ENCODE measurements around the gene IREB2.
"Not testable (repeated sequence)": the region's sequence is repeated elsewhere in the genome, so short reads cannot be mapped to it uniquely, and the experiment has no call there.

Gene IREB2

DNA sequence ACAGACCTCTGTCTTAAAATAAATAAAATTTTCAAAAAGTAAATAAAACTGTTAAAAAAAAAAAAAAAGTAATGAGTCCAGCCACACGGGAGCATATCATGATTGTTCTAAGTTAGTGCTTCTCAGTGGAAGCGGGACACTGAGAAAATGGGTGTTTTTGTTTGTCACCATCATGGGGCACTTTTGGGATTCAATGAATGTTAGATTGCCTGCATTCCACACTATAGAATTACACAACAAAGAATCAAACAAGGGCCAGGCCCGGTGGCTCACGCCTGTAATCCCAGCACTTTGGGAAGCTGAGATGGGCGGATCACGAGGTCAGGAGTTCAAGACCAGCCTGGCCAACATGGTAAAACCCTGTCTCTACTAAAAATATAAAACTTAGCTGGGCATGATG, 3.3 kb upstream of the IREB2 start:
- DNase-seq: not testable (repeated sequence)

DNA sequence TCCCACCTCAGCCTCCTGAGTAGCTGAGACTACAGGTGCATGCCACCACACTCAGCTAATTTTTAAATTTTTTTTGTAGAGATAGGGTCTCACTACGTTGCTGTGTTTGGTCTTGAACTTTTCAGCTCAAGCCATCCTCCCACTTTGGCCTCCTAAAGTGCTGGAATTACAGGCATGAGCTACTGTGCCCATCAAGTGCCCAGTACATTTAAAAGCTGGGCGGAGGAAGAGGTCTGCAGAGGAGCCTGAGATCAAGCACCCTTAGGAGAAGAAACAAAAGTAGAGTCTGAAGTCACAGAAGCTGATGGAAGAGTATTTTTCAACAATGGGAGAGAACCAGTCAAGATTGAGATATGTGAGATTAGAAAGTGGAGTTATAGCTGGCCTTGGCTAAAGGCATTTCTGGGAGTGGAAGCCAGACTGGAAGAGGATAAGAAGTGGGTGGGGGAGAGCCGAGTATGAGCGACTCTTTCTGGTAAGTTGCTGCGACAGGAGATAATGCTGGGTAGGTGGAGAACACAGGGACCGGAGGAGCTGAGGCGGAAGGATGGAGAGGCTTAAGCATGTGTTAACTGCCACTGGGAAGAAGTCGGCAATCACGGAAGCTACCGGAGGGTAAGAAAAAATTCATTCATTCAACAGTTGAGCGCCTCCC, 782 bp upstream of the IREB2 start:
- no peak for DNase-seq

DNA sequence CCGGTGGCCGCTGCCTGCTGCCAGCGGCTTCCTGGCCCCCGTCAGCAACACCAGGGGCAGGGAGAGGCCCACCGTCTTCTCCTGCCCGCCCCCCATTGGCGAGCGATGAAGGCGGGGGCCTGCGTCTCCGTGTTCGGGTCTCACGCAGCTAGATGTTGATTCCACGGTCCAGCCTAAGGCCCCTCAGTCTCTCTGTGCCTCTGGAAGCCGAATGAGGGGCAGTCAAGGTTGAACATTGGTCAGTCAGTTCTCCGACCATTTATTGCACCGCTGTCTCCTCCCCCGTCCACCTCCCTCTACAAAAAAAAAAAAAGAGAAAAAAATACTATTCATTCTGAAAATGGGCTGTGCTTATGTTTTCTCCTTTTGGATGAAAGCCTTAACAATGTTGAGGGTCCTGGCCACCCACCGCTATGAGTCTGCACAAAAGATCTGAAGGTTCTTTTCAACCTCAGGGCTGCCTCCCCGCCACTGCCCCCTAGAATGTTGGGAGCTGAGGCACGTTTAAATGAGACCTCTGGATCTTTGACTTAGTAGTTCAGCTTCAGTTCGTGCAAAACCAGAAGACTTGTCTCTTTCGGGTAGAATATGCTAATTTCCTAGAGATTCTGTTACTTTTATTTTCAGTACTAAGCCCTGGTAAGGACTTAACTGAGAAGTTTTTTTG, 736 bp downstream of the IREB2 start:
- DNase-seq: no peak

DNA sequence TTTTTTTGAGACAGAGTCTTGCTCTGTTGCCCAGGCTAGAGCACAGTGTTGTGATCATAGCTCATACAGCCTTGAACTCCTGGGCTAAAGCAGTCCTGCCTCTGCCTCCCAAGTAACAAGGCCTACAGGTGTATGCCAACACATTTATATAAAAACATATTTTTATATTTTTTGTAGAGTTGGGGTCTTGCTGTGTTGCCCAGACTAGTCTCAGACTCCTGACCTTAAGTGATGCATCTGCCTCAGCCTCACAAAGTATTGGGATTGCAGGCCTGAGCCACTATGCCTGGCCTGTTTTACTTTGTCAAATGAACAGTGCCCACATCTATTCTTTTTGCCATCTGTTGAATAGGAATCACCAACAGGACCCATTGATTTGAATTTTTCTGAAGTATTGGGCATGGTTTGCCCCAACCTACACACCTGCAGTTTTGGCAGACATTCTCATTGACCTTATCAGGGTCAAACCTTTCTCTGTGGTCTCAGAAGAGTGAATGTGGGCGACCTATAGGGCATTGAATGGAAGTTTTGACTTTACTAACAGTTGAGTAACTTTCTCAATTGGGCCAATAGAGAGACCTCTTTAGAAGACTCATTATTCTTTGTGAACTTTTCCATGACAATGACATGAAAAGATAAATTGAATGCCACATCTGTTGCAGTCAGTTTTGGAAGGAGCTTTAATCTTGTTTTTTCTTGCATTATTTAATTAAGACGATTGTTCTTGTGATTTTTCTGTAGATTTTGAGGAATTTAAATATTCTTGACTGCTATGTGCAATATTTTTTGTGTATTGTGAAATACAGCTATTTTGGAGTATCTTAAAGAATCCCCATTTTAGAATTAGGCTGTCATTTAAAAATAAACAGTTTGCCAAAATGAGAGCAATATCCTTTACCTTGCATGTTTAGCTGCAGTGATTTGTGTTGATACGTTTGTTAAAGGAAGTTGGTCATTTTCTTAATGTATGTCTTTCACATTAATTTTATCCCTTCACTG, 2.7 kb downstream of the IREB2 start:
- no peak for DNase-seq

DNA sequence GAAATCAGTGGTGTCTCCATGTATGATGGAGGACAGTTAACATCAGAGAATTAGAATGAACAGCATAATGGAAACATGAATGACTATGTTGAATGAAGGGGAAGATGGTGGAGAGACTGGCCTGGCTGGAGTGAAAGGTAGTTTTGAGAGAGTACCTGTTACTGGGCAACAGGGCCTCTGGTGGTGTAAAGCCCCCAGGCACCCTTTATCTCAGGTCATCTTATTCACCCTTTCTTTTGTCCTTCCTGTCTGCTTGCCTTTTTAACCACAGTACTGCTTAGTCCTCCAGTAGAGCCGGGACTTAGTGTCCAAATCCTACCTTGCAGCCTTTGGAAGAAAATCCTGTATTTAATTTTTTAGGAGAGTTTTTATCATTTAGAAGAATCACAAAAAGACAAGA, 6.2 kb downstream of the IREB2 start:
- no peak for DNase-seq

DNA sequence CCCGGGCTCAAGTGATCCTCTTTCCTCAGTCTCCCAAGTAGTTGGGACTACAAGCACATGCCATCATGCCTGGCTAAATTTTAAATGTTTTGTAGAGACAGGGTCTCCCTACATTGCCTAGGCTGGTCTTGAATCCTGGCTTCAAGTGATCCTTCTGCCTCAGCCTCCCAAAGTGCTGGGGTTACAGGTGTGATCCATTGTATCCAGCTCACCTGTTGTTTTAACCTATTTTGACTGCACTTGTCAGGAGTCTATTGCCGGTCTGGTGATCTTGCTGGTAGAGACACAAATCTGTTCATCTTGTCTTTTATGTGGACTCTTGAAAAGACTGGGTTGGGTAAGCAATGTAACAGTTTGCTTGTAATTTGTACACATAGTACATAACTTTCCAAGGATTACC, 7.9 kb downstream of the IREB2 start:
- no peak for DNase-seq

DNA sequence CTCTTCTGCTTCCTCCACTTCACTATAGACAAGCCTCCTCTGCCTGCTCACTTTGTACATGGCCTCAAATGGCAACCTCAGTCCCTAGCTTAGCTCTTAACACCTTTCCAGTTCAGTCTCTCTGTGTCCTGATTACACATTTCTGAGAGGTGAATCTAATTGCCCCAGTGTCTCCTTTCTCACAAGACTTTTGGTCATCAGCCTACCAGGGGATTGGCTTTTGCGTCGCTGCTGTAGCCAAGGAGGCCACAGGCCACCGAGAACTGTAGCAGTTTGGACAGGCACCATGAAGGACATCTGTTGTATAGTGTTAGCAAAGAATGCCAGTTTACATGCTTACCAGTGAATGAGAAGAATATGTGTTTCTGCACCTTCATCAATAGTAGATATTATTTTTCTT, 8.5 kb downstream of the IREB2 start:
- no peak for DNase-seq

DNA sequence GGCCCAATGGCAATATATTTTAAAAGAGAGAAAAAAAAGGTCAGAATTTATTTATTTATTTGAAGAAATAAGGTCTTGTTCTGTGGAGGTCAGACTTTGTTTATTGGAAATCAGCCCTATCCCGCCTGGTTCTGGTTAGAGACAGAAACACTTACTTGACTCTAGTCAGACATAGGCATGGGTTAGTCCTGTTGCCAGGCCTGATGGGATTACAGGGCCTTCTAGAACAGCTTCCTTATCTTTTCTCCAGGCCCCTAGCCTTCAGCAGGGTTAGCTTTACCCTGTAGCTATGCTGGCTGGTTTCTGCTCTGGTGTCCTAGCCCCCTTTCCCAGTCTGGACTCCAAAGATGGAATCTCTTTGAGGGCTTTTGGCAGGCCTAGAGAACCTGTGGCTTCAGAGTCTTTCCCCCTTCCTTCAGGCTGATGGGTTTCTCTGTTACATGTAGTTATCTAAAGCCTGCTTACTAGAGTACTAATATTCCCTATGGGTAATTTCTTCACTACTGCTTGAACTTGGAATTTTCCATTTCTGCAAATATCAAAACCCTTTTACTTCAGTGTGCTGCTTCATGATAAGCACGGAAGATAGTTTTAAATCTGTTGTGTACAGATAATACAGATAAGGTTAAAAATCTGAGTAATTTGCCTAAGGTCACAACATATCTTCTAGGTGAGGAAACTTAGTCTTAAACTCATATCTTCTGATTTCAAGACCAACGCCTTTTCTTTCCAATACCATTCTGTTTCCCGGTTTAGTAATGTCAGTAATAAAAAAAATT, 10.6 kb downstream of the IREB2 start:
- DNase-seq: no peak

DNA sequence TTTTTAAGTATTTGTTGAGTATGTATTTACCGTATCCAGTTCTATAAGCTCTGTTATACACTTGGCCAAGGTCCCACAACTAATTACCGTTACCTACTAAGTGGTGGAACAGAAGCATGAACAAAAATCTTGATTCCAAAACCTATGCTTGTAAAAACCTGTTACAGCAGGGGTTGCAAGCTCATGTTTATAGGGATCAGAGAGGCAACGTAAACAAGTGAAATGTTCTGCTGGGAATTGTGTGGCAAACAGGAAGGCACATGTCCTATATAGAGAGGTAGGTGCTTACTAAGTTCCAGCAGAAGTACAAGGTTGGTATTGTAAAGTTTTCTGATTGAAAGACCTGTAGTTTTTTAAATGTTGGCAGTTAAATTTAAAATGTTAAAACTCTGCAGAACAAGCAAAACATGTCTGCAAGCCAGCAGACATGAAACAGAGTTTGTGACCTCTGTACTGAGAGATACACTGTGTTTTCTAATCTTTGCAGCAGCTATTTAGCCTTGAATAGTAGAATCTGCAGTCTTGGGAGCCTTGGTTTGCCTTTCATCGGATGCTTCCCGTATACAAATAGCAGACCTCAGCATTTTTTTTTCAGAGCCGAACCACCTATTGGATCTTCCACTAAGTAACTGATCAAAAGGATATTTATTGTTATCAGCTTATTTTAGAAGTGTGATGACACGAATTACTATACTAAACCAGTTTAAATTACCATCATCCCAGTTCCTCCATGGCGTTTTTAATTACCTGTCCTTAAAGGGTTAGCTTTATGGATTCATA, 11.4 kb downstream of the IREB2 start:
- no peak for DNase-seq

DNA sequence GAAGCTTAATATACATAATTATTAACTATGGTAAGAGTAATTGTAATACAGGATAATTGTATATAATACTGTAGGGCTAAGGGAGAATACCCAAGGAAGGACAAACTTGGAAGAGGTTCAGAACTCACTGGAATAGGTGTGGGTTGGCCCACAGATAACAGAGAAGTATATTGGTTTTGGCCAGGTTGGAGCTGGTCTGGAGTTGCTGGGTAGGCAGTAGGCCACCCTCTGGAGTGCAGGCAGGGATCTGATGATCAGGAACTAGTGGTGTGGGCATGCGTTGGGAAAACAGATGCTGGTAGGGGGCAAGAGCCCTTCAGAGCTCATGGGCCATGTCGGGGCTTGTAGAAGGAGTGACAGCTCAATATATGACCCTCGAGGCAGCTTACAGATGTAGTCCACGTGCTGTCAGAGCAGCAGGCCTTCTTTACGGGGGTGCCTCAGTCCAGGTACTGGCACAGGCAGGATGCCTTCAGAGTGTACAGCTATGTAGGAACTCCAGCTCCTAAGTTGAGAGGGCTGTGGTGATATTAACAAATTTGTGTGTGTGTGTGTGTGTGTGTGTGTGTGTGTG, 12.4 kb downstream of the IREB2 start:
- no peak for DNase-seq

DNA sequence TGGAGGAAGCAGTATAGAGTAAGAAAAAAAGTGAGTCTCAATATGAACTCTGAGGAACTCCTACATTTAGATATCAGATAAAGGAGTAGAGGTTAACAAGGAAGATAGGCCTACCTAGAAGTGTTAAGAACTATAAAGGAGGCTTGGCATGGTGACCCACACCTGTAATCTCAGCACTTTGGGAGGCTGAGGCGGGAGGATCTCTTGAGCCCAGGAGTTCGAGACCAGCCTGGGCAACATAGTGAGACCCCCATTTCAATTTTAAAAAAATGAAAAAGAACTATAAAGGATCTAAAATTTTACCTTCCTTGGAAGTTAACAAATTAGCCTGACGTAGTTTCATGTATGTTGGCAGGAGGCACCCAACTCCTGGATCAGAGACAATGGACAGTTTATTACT, 14.5 kb downstream of the IREB2 start:
- no peak for DNase-seq

DNA sequence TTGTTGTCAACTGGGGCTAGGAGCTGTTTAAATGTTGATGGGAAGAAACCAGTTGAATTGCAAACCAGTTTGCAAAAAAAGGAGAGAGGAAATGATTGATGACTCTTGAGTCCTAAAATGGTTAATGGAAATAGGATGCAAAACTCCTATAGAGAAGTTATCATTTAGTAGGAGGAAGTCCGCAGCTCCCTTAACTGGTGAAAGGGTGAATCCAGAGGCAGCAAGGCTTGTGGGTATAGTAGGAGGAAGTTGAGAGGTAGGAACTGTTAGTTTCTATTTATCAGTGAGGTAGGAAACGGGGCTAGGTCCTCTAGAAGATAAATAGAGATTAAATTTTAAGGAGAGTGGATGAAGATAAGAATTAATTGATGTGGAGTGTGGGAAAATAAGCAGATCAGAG, 15.4 kb downstream of the IREB2 start:
- no peak for DNase-seq

DNA sequence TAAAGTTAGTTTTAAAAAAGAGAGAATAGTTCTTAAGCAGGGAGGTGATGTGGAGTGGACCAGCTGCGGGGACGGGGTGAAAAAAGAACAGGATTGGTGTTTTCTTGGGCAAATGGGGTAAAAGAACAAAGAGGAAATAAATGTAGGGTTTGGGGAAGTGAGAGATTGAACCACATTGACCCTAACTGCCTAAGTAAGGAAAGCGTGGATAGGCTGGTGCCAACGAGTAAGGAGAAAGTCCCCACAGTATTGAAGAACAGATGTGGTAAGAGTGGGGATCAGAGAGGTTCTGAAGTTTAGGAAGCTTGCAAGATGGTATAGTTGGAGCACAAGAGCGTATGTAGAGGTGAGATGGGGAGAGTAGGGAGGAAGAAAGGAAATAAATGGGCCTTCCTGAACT, 17.0 kb downstream of the IREB2 start:
- no peak for DNase-seq

DNA sequence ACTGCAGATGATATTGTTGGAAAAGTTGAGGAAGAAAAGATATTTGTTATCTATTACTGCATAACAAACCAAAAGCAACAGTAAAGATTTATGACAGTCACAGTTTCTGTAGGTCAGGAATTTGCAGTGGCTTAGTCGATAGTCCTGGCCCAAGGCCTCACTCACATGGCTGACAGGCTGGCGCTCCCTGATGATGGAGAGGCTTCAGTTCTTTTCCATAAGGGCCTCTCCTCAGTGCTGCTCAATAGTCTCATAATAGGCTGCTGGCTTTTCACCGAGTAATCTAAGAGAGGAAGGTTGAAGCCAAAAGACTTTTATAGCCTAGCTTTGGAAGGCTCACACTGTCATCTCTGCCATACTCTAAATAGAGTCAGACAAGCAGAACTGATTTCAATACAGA, 17.7 kb downstream of the IREB2 start:
- peak in 1 of 2 experiments; percentile 76 for DNase-seq

DNA sequence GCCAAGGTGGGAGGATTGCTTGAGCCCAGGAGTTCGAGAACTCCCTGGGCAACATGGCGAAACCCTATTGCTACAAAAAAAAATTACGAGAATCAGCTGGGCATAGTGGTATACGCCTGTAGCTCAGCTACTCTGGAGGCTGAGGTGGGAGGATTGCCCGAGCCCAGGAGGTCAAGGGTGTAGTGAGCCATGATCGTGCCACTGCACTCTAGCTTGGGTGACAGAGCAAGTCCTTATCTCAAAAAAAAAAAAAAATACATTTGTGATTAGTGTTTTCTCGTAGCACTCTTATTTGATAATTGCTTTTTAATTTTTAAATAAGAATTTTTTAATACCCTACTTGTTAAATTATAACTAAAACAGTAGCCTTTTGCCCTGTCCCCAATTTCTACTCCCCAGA, 18.4 kb downstream of the IREB2 start:
- no peak for DNase-seq

DNA sequence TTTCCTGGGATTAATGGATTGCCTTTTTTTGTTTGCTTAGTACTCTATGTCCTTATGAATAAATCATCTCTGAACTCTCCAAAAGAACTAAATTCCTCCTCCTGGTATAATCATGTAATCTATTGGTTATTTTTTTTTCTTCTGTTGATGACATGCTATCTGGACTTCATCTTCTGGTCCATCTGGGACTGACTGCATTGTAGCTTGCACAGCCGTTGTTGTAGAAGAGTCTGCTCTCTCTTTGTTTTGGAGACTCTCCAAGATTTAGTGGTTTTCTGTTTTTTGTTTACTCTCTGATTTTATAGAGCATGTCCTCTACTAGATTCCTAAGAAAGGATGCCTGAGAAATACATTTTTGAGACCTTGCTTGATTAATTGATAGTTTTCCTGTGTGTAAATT, 19.1 kb downstream of the IREB2 start:
- DNase-seq: peak in 1 of 2 experiments; percentile 57

DNA sequence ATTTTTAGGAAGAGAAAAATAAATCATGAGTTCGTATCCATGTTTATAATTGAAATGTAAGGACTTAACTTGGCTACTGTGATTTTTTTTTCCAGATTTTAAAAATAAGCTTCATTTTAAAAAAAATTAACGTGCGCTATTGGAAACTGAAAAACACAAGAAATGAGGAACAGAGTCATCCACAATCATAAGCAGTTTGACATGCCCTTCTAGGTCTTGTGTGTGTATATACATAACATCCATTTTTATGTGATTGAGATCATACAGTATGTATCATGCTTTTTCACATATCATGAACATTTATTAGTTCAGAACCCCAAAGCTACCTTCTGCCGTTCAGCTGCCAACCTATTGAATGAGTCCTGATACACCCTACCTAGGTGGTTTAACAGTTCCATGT, 22.7 kb downstream of the IREB2 start:
- DNase-seq: no peak

DNA sequence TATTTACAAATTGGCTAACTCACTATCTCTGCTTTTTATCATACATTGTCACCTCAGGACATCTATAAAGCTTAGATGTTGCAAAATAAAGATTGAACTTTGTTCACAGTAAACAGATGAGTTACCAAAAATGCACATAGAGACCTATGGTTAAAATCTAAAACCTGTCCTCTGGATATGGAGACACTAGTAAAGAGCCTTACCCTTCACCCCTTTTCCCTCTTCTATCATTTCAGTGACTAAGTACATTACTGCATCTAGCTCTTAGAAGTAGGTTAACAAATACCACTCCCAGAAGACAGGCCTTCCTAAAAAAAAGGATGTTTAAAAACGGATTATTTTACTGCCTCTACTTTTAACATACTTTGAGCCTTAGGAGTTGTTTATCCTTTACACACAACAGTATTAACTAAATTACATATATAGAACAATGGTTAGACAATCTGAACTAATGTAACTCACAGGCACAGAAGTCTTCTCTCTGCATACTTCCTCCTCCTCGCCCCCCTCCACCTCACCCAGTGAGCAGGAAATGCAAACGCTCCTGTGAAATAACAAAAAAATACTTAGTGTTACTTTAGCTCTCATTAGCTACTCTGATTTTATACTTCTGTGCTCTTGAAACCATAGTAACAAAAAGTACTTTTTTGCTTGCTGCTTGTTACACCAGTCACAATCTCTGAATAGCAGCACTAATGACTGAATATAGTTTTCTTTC, 23.3 kb downstream of the IREB2 start:
- DNase-seq: no peak

DNA sequence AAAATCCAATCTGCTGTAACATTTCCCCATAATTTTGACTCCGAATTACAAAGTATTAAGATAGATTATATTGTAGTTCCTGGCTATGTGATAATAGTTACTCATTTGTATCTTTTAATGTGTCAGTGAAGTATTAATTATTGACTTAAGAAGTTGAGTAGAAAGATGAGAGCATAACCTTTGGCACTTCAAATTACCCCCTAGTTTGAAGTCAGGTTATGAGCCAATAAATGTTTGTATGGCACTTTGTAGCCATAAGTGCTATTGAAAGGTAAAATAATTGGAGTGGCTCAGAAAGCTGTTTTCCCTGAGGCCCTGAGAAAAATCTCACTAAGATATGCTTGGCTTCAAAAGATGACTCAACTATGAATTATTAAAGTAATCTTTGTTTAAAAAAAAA, 31.0 kb downstream of the IREB2 start:
- no peak for DNase-seq

DNA sequence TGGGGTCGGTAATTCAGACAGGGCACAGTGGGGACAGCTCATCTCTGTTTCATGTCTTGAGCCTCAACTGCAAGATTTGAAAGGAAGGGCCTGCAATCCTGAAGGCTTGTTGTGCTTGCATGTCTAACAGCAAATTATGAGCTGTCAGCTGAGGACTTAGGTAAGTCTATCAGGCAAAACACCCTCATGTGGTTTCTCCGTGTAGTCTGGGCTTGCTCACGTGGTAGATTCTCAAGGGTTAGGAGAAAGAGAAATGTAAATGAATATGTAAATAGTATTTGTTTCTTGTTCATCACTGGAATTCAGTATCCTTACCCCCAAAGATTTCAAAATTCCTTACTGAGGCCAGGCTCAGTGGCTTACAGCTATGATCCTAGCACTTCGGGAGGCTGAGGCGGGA, 39.3 kb downstream of the IREB2 start:
- no peak for DNase-seq

DNA sequence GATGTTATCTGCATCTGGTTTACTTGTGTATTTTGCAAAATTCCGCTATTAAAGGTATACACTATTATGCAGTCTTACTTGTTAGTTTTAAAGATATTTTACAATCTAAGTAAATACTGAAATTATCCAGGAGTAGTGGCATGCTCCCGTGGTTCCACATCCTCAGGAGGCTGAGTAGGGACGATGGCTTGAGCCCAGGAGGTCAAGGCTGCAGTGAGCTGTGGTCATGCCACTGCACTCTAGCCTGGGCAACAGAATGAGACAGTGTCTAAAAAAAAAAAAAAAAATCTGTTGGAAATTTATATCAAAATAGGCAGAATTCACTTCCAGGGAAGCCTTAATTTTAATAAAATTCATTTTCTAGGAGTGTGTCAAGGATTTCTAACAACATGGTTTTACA, 41.6 kb downstream of the IREB2 start:
- no peak for DNase-seq
